GM10248 (cell line): ENCODE data around the gene RBM19.

Experiments
- CTCF ChIA-PET: fragments of 300-600 bp; sonication (Branson Sonifier 250); formaldehyde crosslinking; extraction: SDS; loops from one replicate; lab custom pipeline; 2021; ENCODE audit warnings: antibody characterized with exemption; lab: Yijun Ruan, JAX
- POLR2A ChIA-PET: fragments of 350-650 bp; sonication (Branson Sonifier 250); formaldehyde crosslinking; extraction: SDS; loops from one replicate; lab custom pipeline; 2020; ENCODE audit warnings: antibody characterized with exemption; lab: Yijun Ruan, JAX
- DNase-seq: peaks from one replicate; pipeline ENCODE4 v3.0.0; 2012; ENCODE audit errors: extremely low spot score
- CTCF ChIP-seq: IDR thresholded peaks from 2 replicates; pipeline ENCODE4 v1.5.1; 2012; ENCODE audit warnings: mild to moderate bottlenecking, low read depth; ENCODE audit errors: extremely low read depth, missing control alignments, control extremely low read depth

The RBM19 gene

GRCh38 chr12:113795445-113795844 is 170.7 kb downstream of the RBM19 start:
- TF ChIP-seq CTCF = no peak
- ChIA-PET POLR2A (no interaction called here), CTCF (no interaction called here)
- DNase-seq = no peak

GRCh38 chr12:113794774-113795173 is 171.4 kb downstream of the RBM19 start:
- ChIA-PET CTCF (no interaction called here), POLR2A (no interaction called here)
- DNase-seq = no peak
- no peak for TF ChIP-seq CTCF

- no peak for TF ChIP-seq CTCF
- CTCF ChIA-PET = no interaction called here
- POLR2A ChIA-PET = no interaction called here
- no peak for DNase-seq
These were observed 172.9 kb downstream of the RBM19 start for GRCh38 chr12:113793250-113793649.

GRCh38 chr12:113792450-113792849 is 173.7 kb downstream of the RBM19 start:
- POLR2A ChIA-PET = no interaction called here
- CTCF ChIA-PET = no interaction called here
- TF ChIP-seq CTCF = no peak
- no peak for DNase-seq

- ChIA-PET CTCF (no interaction called here), POLR2A (no interaction called here)
- no peak for TF ChIP-seq CTCF
- DNase-seq = no peak
These were observed 177.9 kb downstream of the RBM19 start for GRCh38 chr12:113788020-113788856.

GRCh38 chr12:113786107-113786506 is 180.0 kb downstream of the RBM19 start:
- POLR2A ChIA-PET = no interaction called here
- no peak for DNase-seq
- no peak for TF ChIP-seq CTCF
- CTCF ChIA-PET = interaction anchor here (0.9 to 1.3 kb wide), 2 partner anchors 11 to 48 kb away, joined by 3 read pairs; no protein-coding TSS in a partner anchor
